HFF-Myc (cell line): Measurements from ENCODE around the gene GPRC5C.

Source experiments
- DNase-seq: peaks from one replicate; pipeline ENCODE4 v3.0.0-alpha.2; 2011; ENCODE audit warnings: low read depth; ENCODE audit errors: extremely low read depth
- H3K4me3 ChIP-seq: replicated peaks from 2 replicates; pipeline ENCODE4 v1.5.1; 2011; ENCODE audit warnings: low read depth, mild to moderate bottlenecking, control low read depth, low read length
- TF ChIP-seq, protein P1 (sequence below): IDR thresholded peaks from 2 replicates; pipeline ENCODE4 v1.5.1; 2012; ENCODE audit warnings: mild to moderate bottlenecking, low read depth, low read length, control low read depth; ENCODE audit errors: missing control alignments

GPRC5C gene

DNA sequence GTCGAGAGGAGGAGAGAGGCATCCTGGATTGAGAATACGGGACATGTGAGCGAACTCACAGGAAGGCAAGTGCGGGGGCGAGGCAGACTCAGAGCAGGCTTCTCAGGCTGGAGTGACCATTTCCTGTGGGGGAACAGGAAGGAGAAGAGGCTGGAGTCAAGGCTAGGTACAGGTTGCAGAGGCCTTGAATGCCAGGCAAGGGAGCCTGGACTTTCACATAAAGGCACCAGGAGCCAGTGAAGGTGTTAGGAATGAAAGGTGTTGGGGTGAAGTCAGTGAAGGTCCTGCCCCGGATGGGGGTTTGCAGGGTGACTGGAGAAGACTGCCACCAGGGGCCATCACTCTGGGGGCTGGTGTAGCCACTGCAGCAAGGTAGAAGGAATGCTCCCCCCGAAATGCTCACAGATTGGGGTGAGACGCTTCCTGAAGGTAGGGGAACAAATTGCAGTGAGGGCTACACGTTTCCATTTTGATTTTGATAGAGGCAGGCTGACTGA, 5.3 kb upstream of the GPRC5C start:
- no peak for DNase-seq
- TF ChIP-seq, protein P1, sequence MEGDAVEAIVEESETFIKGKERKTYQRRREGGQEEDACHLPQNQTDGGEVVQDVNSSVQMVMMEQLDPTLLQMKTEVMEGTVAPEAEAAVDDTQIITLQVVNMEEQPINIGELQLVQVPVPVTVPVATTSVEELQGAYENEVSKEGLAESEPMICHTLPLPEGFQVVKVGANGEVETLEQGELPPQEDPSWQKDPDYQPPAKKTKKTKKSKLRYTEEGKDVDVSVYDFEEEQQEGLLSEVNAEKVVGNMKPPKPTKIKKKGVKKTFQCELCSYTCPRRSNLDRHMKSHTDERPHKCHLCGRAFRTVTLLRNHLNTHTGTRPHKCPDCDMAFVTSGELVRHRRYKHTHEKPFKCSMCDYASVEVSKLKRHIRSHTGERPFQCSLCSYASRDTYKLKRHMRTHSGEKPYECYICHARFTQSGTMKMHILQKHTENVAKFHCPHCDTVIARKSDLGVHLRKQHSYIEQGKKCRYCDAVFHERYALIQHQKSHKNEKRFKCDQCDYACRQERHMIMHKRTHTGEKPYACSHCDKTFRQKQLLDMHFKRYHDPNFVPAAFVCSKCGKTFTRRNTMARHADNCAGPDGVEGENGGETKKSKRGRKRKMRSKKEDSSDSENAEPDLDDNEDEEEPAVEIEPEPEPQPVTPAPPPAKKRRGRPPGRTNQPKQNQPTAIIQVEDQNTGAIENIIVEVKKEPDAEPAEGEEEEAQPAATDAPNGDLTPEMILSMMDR, result no peak
- H3K4me3 ChIP-seq, result no peak overlapping the region

DNA sequence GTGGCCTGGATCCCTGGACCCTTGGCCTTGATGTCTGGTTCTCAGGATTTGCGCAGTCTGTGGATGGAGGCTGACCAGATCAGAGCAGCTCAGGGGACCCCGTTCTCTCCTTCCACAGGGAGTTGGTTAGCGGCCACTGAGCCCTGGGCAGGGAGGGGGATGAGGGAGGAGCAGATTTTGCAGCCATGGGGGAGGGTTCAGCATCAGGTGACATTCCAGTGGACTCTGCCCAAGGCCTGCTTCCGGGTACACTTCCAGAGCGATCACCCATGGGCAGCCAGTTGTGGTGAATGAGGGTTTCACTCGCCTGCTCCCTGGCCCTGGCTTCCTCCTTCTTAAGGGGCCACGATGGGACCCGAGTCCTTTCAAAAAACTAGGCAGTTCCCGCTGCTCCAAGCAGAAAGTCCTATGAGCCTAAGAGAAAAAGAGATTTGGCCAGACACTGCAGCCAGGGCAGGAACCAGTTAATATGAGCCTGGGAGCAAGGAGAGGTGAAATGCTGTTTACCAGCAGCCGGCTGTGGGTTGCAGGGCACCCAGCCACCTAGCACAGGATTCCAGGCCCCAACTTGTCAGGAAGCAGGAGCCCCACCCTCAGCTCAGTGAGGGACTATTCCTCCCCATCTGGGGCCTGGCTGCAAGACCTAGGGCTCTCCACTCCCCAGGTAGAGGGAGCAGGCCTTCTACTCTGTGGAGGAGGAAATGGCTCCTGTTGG, 4.7 kb upstream of the GPRC5C start:
- no peak for DNase-seq
- TF ChIP-seq, protein P1, result no peak
- H3K4me3 ChIP-seq, result no peak overlapping the region

DNA sequence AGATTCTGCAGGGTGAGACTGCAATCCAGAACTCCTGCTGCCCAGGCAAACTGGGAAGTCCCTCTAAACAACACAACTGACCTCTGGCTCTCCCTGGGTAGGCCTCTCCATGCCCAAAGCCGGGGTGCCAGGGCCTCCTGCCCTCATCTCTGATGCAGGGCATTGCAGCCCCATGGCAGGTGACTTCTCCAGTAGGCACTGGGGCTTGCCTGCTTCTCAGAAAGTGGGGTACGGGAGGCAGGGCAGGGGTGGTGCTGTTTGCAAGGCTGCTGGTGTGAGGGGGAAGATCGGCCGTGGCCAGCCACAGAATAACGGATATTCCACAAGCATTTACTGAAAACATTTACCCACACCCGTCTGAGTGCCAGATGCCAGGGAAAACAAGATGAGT, 4.1 kb upstream of the GPRC5C start:
- TF ChIP-seq, protein P1, result no peak
- no peak overlapping the region for H3K4me3 ChIP-seq
- DNase-seq, result no peak

DNA sequence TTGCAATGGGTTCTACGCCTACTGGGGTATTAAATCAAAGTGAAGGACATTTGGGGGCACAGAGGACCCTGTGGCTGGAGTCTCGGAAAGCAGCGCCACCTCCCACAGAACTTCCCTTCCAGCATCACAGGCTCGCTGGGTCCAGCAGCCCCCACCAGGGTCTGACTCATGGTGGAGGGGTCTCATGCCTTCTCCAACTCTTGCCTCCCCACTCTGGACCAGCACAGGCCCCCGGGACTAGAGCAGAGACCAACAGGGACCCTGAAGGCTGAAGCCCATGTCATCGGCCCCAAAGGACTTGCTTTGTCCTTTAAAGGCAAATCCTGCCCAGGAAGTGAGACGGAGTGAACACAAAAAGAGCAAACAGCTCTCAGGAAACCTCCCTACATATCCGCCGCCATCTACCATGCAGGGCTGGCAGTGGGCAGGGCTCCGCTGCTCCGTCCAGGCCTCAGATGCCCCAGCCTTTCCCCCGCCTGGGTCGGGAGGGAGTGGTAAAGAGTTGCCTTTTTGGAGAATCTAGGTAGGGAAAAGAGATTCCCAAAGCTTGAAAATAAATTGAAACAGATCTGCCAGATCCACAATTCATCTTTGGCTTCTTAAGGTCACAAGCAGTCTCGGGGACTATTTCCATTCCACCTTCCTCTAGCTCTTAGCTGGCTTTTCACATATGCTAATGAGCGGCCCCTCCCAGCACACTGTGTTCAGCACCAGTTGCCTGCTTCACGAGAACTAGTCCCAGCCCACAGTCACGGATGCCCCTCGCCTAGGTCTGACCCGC, 2.1 kb upstream of the GPRC5C start:
- TF ChIP-seq, protein P1, result no peak
- DNase-seq, result no peak
- H3K4me3 ChIP-seq, result no peak overlapping the region

DNA sequence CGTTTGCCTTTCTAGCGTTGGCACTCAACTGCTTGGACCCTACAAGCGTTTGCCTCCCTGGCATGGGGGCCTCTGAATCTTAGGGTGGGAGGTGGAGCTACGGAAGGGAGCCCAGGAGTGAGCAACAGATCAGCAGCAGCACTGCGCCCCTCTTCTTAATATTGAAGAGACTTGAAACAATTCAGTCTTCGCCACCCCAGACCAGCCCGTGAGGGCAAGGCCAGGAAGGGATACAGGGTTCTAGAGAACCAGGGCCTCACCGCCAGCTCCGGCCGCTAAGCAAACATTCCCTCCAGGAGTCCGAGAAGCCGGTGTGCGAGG, 1.5 kb upstream of the GPRC5C start:
- H3K4me3 ChIP-seq, result no peak overlapping the region
- TF ChIP-seq, protein P1, result no peak

DNA sequence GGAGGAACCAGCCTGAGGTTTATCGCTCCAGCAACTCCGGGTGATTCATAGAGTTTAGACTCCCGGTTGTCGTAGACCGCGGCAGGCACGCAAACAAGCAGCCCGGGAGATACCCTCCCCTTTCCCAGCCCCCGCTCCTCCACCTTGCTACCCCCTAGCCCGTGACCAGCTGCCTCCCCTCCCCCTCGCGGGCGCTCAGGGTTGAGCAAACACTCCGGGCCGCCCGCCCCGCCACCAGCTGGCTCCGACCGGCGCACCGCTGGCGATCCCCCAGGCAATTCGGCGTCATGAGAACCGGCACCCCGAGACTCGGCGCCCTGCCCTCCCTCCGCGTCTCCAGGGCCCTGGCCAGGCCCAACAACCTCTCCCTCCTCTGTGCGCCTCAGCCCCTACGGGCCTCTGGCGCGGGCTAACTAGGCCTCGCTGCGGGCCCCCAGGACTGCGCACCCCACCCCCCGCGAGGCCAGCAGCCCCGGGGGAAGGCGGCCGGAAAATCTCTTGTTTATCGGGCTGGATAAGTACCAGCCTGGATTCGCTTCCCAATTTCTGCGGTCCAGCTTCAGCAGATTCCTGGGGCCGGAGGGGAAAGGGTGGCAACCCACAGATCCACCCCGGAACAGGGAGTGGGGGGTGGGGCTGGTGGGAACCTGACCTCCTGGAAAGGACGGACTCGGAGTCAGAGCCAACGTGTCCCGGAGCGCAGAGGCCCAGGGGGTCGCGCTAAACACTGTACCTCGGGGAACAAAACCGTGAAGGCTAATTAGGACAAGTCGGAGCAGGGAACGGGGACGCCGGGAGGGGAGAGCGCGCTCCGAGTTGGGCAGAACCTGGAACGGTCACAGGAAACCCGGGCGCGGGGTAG, 951 bp upstream of the GPRC5C start:
- no peak overlapping the region; the same call in 1 of the 2 replicates for H3K4me3 ChIP-seq
- DNase-seq, result no peak
- TF ChIP-seq, protein P1, result no peak

More for the DNA sequence above, 1.5 kb upstream of the GPRC5C start:
- DNase-seq, result no peak
